DOHH2 (cell line): ENCODE results near the gene RBM17.

ENCODE experiments used
- EZH2phosphoT487 ChIP-seq: fragments of 200-600 bp; sonication (generic); IDR thresholded peaks from 2 replicates; pipeline ENCODE4 v1.6.1; 2017; ENCODE audit warnings: borderline replicate concordance, mild to moderate bottlenecking, antibody characterized with exemption, low read length, moderate library complexity, mixed read lengths
- TF ChIP-seq, protein P1 (sequence below): fragments of 200-600 bp; sonication (generic); IDR thresholded peaks from one replicate; pipeline ENCODE4 v1.5.1; 2014; ENCODE audit warnings: antibody characterized with exemption, mild to moderate bottlenecking, low read depth, low read length; ENCODE audit not compliant: poor library complexity, severe bottlenecking

- no peak for TF ChIP-seq EZH2phosphoT487
- TF ChIP-seq, protein P1, sequence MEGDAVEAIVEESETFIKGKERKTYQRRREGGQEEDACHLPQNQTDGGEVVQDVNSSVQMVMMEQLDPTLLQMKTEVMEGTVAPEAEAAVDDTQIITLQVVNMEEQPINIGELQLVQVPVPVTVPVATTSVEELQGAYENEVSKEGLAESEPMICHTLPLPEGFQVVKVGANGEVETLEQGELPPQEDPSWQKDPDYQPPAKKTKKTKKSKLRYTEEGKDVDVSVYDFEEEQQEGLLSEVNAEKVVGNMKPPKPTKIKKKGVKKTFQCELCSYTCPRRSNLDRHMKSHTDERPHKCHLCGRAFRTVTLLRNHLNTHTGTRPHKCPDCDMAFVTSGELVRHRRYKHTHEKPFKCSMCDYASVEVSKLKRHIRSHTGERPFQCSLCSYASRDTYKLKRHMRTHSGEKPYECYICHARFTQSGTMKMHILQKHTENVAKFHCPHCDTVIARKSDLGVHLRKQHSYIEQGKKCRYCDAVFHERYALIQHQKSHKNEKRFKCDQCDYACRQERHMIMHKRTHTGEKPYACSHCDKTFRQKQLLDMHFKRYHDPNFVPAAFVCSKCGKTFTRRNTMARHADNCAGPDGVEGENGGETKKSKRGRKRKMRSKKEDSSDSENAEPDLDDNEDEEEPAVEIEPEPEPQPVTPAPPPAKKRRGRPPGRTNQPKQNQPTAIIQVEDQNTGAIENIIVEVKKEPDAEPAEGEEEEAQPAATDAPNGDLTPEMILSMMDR: peak; percentile 99
These were observed 2.2 kb upstream of the RBM17 start for GRCh38 chr10:6086375-6087233.
